NCI-H1092 (cell line): ENCODE measurements around the gene KRT71.
"Not testable (repeated sequence)": the region's sequence is repeated elsewhere in the genome, so short reads cannot be mapped to it uniquely, and the experiment has no call there.

Source experiments
- DNase-seq: peaks from one replicate; lab custom pipeline; 2025; lab: John Stamatoyannopoulos, UW

The KRT71 gene

GRCh38 chr12:52552681-52553195, at the start of gene KRT71:
TSS of gene KRT71 (minus strand) at chr12:52553145. CDS start at chr12:52553077, 68 bp downstream.
- no peak for DNase-seq

GRCh38 chr12:52602552-52602951, 49.6 kb upstream of the KRT71 start:
- DNase-seq, result no peak

- DNase-seq, result no peak
These were observed 48.7 kb upstream of the KRT71 start for GRCh38 chr12:52601671-52602070.

GRCh38 chr12:52600941-52601481, 48.1 kb upstream of the KRT71 start, which contains the start of gene KRT72:
TSS of gene KRT72 (minus strand) at chr12:52601463. CDS start at chr12:52601452, 11 bp downstream.
- DNase-seq, result no peak

GRCh38 chr12:52600475-52600874, 47.5 kb upstream of the KRT71 start:
- DNase-seq, result no peak

GRCh38 chr12:52600071-52600470, 47.1 kb upstream of the KRT71 start:
- no peak for DNase-seq

- DNase-seq, result no peak
These were observed 46.0 kb upstream of the KRT71 start for GRCh38 chr12:52598966-52599365.

- not testable (repeated sequence) for DNase-seq
These were observed 41.3 kb upstream of the KRT71 start for GRCh38 chr12:52594237-52594636.

GRCh38 chr12:52591521-52591920, 38.6 kb upstream of the KRT71 start:
- DNase-seq, result no peak

GRCh38 chr12:52590021-52590420, 37.1 kb upstream of the KRT71 start:
- no peak for DNase-seq

GRCh38 chr12:52587563-52587962, 34.6 kb upstream of the KRT71 start:
- DNase-seq, result no peak

- DNase-seq, result no peak
These were observed 33.0 kb upstream of the KRT71 start for GRCh38 chr12:52585946-52586345.

- no peak for DNase-seq
These were observed 32.1 kb upstream of the KRT71 start for GRCh38 chr12:52585066-52585465.

- DNase-seq, result no peak
These were observed 31.3 kb upstream of the KRT71 start for GRCh38 chr12:52584156-52584682.

- DNase-seq, result peak; percentile 46
These were observed 30.1 kb upstream of the KRT71 start for GRCh38 chr12:52582971-52583456.

GRCh38 chr12:52582486-52582885, 29.5 kb upstream of the KRT71 start:
- no peak for DNase-seq

- no peak for DNase-seq
These were observed 28.5 kb upstream of the KRT71 start for GRCh38 chr12:52581481-52581880.

GRCh38 chr12:52581066-52581465, 28.1 kb upstream of the KRT71 start:
- DNase-seq, result no peak

GRCh38 chr12:52580496-52580895, 27.6 kb upstream of the KRT71 start:
- DNase-seq, result no peak

- DNase-seq, result no peak
These were observed 26.8 kb upstream of the KRT71 start for GRCh38 chr12:52579468-52580465.

- DNase-seq, result no peak
These were observed 25.5 kb upstream of the KRT71 start for GRCh38 chr12:52578469-52578868.

GRCh38 chr12:52577316-52577715, 24.4 kb upstream of the KRT71 start:
- DNase-seq, result no peak

- DNase-seq, result no peak
These were observed 23.0 kb upstream of the KRT71 start for GRCh38 chr12:52575948-52576347.
